Tibial nerve (tissue), 4 donors: ENCODE results near the gene WRAP73.

Source experiments
- CTCF ChIP-seq, 5 experiments: fragments of 200-600 bp in 3 of 5; fragments of 450-650 bp in 2 of 5; sonication (generic) in 3 of 5; IDR thresholded peaks; one replicate each; pipeline ENCODE4 v1.5.1; 2016 to 2019; ENCODE audit warnings: antibody characterized with exemption in 5 of 5, mild to moderate bottlenecking in 3 of 5, moderate library complexity in 2 of 5
- EP300 ChIP-seq, 2 donors: sonication (generic); formaldehyde crosslinking; IDR thresholded peaks; one replicate each; pipeline ENCODE4 v1.6.1; 2017; ENCODE audit warnings: antibody characterized with exemption in 2 of 2, mild to moderate bottlenecking in 1 of 2
- POLR2A ChIP-seq, 2 donors: fragments of 450-650 bp; IDR thresholded peaks; one replicate each; pipeline ENCODE4 v1.6.1; 2017; ENCODE audit warnings: antibody characterized with exemption in 2 of 2, mild to moderate bottlenecking in 2 of 2, moderate library complexity in 2 of 2

- TF ChIP-seq CTCF (IDR thresholded peaks at IDR 0.05) (no peak), EP300 (IDR thresholded peaks at IDR 0.05) (no peak), POLR2A (IDR thresholded peaks at IDR 0.05) (no peak)
Measured at GRCh38 chr1:3670823-3671265, 20.9 kb upstream of the WRAP73 start.
